LNCaP clone FGC (cell line): ENCODE results near the gene KCTD12.

Source experiments
- DNase-seq: peaks from one replicate; pipeline ENCODE4 v3.0.0-alpha.2; 2011; ENCODE audit warnings: low read depth
- H3K4me3 ChIP-seq: 2 replicates; pipeline ENCODE4 v1.5.1; 2011; ENCODE audit warnings: mild to moderate bottlenecking, low read depth, low read length, control low read depth
- TF ChIP-seq, protein P1 (sequence below): IDR thresholded peaks from 2 replicates; pipeline ENCODE4 v1.5.1; 2012; ENCODE audit warnings: mild to moderate bottlenecking; ENCODE audit not compliant: control insufficient read depth, insufficient read depth; ENCODE audit errors: extremely low read depth

The KCTD12 gene

GRCh38 chr13:76836311-76836710 lies 49.9 kb downstream of the KCTD12 start:
- no peak overlapping the region for H3K4me3 ChIP-seq
- TF ChIP-seq, protein P1, sequence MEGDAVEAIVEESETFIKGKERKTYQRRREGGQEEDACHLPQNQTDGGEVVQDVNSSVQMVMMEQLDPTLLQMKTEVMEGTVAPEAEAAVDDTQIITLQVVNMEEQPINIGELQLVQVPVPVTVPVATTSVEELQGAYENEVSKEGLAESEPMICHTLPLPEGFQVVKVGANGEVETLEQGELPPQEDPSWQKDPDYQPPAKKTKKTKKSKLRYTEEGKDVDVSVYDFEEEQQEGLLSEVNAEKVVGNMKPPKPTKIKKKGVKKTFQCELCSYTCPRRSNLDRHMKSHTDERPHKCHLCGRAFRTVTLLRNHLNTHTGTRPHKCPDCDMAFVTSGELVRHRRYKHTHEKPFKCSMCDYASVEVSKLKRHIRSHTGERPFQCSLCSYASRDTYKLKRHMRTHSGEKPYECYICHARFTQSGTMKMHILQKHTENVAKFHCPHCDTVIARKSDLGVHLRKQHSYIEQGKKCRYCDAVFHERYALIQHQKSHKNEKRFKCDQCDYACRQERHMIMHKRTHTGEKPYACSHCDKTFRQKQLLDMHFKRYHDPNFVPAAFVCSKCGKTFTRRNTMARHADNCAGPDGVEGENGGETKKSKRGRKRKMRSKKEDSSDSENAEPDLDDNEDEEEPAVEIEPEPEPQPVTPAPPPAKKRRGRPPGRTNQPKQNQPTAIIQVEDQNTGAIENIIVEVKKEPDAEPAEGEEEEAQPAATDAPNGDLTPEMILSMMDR = no peak
- DNase-seq = no peak

DNA sequence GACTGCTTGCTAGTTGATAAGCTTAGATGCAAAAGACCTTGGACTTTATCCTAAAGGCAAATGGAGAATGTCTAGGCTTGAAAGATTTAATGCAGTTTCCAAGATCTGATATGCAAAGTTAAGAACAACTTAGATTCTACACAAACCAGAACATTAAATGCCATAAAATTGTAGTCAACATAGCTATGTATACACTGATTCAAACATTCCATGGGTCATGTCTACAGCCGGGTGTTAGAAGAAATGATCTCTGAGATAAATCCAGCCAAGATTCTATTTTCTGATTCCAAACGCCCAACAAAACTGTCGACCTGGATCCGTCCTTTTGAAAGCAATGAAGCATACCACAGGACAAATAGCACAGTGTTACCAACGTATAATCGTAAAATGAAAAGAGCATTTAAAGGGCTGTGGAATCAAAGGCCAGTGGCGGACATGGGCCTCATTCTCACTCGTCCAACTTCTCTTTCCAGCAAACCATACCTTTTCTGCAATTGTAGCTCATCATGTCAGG lies 52.7 kb downstream of the KCTD12 start:
- peak; percentile 76 for DNase-seq
- TF ChIP-seq, protein P1 = no peak
- H3K4me3 ChIP-seq = no peak overlapping the region

GRCh38 chr13:76832258-76832988 lies 53.8 kb downstream of the KCTD12 start:
- H3K4me3 ChIP-seq = no peak overlapping the region
- peak; percentile 79 for DNase-seq
- TF ChIP-seq, protein P1 = no peak

DNA sequence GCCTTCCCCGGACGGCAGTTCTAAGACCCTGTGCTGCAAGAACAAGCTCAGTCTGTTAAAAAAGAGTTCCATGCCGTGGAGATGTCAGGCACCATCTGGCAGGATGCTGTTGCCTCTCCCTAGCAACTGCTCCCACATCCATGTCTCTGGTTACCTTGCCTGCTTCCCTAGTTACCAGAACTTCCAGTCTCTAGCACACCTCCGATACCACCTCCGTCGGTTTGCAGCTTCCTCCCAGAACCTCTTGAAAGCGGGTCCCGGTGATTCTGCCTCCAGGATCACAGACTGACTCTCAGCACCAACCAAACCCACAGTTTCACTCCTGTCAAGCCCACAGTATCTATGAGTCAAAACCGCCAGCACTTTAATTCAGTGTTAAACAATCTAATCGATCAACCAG lies 55.4 kb downstream of the KCTD12 start:
- TF ChIP-seq, protein P1 = no peak
- no peak for DNase-seq
- no peak overlapping the region for H3K4me3 ChIP-seq
